ENCODE data around the gene LRRC15.

DNA sequence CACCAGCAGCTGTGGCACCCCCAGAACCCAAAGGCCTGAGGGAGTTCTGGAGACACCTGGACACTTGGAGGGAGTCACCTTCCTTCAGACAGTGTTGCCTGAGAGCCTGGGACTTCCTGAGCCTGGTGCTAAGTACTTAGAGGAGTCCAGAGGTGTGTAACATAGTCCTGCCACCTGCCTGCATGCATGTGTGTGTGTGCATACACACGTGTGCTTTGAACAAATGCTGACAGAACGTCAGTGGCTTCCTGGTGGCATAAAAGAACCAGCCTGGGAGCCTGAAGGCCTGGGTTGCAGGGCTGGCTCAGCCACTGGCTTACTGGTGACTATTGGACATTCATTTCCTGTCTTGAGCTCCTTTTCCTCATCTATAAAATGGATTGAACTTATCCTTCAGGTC is 15.2 kb downstream of the LRRC15 start:
- TF ChIP-seq, protein P1, sequence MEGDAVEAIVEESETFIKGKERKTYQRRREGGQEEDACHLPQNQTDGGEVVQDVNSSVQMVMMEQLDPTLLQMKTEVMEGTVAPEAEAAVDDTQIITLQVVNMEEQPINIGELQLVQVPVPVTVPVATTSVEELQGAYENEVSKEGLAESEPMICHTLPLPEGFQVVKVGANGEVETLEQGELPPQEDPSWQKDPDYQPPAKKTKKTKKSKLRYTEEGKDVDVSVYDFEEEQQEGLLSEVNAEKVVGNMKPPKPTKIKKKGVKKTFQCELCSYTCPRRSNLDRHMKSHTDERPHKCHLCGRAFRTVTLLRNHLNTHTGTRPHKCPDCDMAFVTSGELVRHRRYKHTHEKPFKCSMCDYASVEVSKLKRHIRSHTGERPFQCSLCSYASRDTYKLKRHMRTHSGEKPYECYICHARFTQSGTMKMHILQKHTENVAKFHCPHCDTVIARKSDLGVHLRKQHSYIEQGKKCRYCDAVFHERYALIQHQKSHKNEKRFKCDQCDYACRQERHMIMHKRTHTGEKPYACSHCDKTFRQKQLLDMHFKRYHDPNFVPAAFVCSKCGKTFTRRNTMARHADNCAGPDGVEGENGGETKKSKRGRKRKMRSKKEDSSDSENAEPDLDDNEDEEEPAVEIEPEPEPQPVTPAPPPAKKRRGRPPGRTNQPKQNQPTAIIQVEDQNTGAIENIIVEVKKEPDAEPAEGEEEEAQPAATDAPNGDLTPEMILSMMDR (conservative IDR thresholded peaks at IDR 0.05 in 1 of 2, IDR thresholded peaks at IDR 0.05 in 1 of 2; ENCODE audit: extremely low read depth in 1 of 2, insufficient read depth in 1 of 2, low read depth in 1 of 2, low read length in 2 of 2): no peak
- no peak for TF ChIP-seq EZH2 (IDR thresholded peaks at IDR 0.05; ENCODE audit: borderline replicate concordance, low read length)
